ENCODE data around the gene ELFN1. TPM values are rescaled to one million over a fixed set of nuclear protein-coding genes. Genes with fewer than 3 reads are reported as not detected.

Gene ELFN1
- total and polyA plus RNA-seq, 10 of the 15 experiments (the other 5 are each of a cell fraction or from before 2014, with no cell fraction given): 0.04 TPM; not detected in 9

GRCh38 chr7:1694611-1695511 is 24.8 kb downstream of the ELFN1 start:
- BruUV-seq (replicated peaks): no TSS peak
- FAIRE-seq (no peak), DNase-seq (ENCODE audit: low read depth, low spot score) (no peak), ATAC-seq (no peak)
- 57% methylated on average over 31 of the region's 31 CpGs for WGBS (ENCODE audit: insufficient coverage, insufficient replicate concordance, low lambda C conversion rate, missing lambda C conversion rate)
- ChIA-PET CTCF (no interaction called here), RAD21 (ENCODE audit: unreplicated experiment) (no interaction called here), SMC1A (ENCODE audit: uncharacterized antibody, unreplicated experiment) (no interaction called here), POLR2A (no interaction called here)
- H3K36me3 ChIP-seq (ENCODE audit: control insufficient read depth in 2 of 2, insufficient read depth in 2 of 2, low read length in 1 of 2): no peaks in the 10 kb centered on the region
- H3K27ac ChIP-seq (ENCODE audit: control insufficient read depth, insufficient read depth): no peak overlapping the region
- no peak overlapping the region for H3K4me3 ChIP-seq
- H3K9ac ChIP-seq (ENCODE audit: control insufficient read depth, insufficient read depth, low read length): no peak overlapping the region
- H3K4me2 ChIP-seq (ENCODE audit: control insufficient read depth, insufficient read depth): no peak overlapping the region
- in situ Hi-C loops (cut with MboI): no loop called here
- intact Hi-C loops (cut with micrococcal nuclease; ENCODE audit: unreplicated experiment): no loop called here
- TF ChIP-seq NFXL1 (IDR thresholded peaks at IDR 0.05; ENCODE audit: borderline replicate concordance): no peak
- no peak for TF ChIP-seq BRCA1 (IDR thresholded peaks at IDR 0.05; ENCODE audit: low read depth, low read length)
- TF ChIP-seq BMI1 (IDR thresholded peaks at IDR 0.05; ENCODE audit: borderline replicate concordance): no peak
- no peak for TF ChIP-seq SP1 (IDR thresholded peaks at IDR 0.05; ENCODE audit: low read depth, low read length)
- TF ChIP-seq IKZF1 (conservative IDR thresholded peaks at IDR 0.05): no peak
- TF ChIP-seq NRF1 (conservative IDR thresholded peaks at IDR 0.05; ENCODE audit: low read depth, low read length): no peak
- TF ChIP-seq JUNB (IDR thresholded peaks at IDR 0.05): no peak
- no peak for TF ChIP-seq ATF7 (IDR thresholded peaks at IDR 0.05; ENCODE audit: low read depth)
- no peak for TF ChIP-seq ZNF687 (IDR thresholded peaks at IDR 0.05)
- no peak for TF ChIP-seq MLLT1 (IDR thresholded peaks at IDR 0.05)
- TF ChIP-seq ZZZ3 (IDR thresholded peaks at IDR 0.05; ENCODE audit: control insufficient read depth, insufficient read length, low read depth): no peak
- TF ChIP-seq TARDBP (IDR thresholded peaks at IDR 0.05; ENCODE audit: borderline replicate concordance): no peak
- TF ChIP-seq CBFB (IDR thresholded peaks at IDR 0.05; ENCODE audit: low read depth): no peak
- no peak for TF ChIP-seq BACH1 (IDR thresholded peaks at IDR 0.05; ENCODE audit: borderline replicate concordance)
- H3K27me3 ChIP-seq (replicated peaks in 1 of 2; ENCODE audit: control insufficient read depth in 2 of 2, insufficient read depth in 2 of 2, low read length in 1 of 2): no peaks in the 10 kb centered on the region
- no peaks in the 10 kb centered on the region for H4K20me1 ChIP-seq (ENCODE audit: control insufficient read depth, insufficient read depth)
- no peak overlapping the region for H2AFZ ChIP-seq (ENCODE audit: control insufficient read depth, low read depth, low read length)
- no peaks in the 10 kb centered on the region for H3K4me1 ChIP-seq (ENCODE audit: control insufficient read depth, insufficient read depth, low read length)
- H3K9me3 ChIP-seq (replicated peaks; ENCODE audit: control insufficient read depth, insufficient read depth, low read length): no peaks in the 10 kb centered on the region
- no peaks in the 10 kb centered on the region for H3K79me2 ChIP-seq (ENCODE audit: control insufficient read depth, insufficient read depth, low read length)

Measured in GM12878 (cell line).